ENCODE data around the gene WDR43. TPM values are rescaled to one million over a fixed set of nuclear protein-coding genes. Genes with fewer than 3 reads are reported as not detected.

WDR43 gene
- total RNA-seq, 1 experiment from 2014 or later, result 134 TPM

GRCh38 chr2:28994074-28994473 is 99.6 kb downstream of the WDR43 start:
- ATAC-seq (no peak), DNase-seq (no peak)
- ChIA-PET CTCF (no interaction called here), POLR2A (ENCODE audit: unreplicated experiment) (no interaction called here)
- Histone ChIP-seq H3K9me2 (replicated peaks; ENCODE audit: low read length) (no peaks in the 10 kb centered on the region), H2AFZ (ENCODE audit: low read length) (no peak overlapping the region), H3K36me3 (ENCODE audit: low read depth, low read length) (no peaks in the 10 kb centered on the region), H3K27ac (ENCODE audit: low read length) (no peak overlapping the region), H3K27me3 (ENCODE audit: low read length) (no peaks in the 10 kb centered on the region), H3K4me1 (ENCODE audit: insufficient read depth, low read length) (peaks cover 9% of the 10 kb centered on the region), H3K9me3 (ENCODE audit: low read length) (no peaks in the 10 kb centered on the region), H3K4me3 (ENCODE audit: low read length) (no peak overlapping the region), H3K4me2 (ENCODE audit: low read length) (no peak overlapping the region), H3F3A (ENCODE audit: low read length, unreplicated experiment) (no peaks in the 10 kb centered on the region), H3K9ac (ENCODE audit: low read length) (no peak overlapping the region), H4K20me1 (ENCODE audit: low read length) (no peaks in the 10 kb centered on the region), H3K79me2 (ENCODE audit: low read length) (no peaks in the 10 kb centered on the region)
- no peak for TF ChIP-seq CTCF (conservative IDR thresholded peaks at IDR 0.05; ENCODE audit: low read depth, low read length)
- intact Hi-C loops (cut with micrococcal nuclease), result no loop called here
- no TSS peak for BruUV-seq (replicated peaks)

- H3K27me3 ChIP-seq (ENCODE audit: low read length), result no peaks in the 10 kb centered on the region
- no peaks in the 10 kb centered on the region for H4K20me1 ChIP-seq (ENCODE audit: low read length)
- no TSS peak for BruUV-seq (replicated peaks)
- no peak for DNase-seq
- intact Hi-C loops (cut with micrococcal nuclease), result no loop called here
- H2AFZ ChIP-seq (ENCODE audit: low read length), result no peak overlapping the region
- H3K4me2 ChIP-seq (ENCODE audit: low read length), result no peak overlapping the region
- no peaks in the 10 kb centered on the region for H3K36me3 ChIP-seq (ENCODE audit: low read depth, low read length)
- no peaks in the 10 kb centered on the region for H3F3A ChIP-seq (ENCODE audit: low read length, unreplicated experiment)
- no peaks in the 10 kb centered on the region for H3K79me2 ChIP-seq (ENCODE audit: low read length)
- H3K9me2 ChIP-seq (replicated peaks; ENCODE audit: low read length), result no peaks in the 10 kb centered on the region
- ATAC-seq, result no peak
- ChIA-PET POLR2A (ENCODE audit: unreplicated experiment) (no interaction called here), CTCF (no interaction called here)
- H3K9me3 ChIP-seq (ENCODE audit: low read length), result no peaks in the 10 kb centered on the region
- H3K9ac ChIP-seq (ENCODE audit: low read length), result no peak overlapping the region
- no peak for TF ChIP-seq EZH2phosphoT487 (IDR thresholded peaks at IDR 0.05; ENCODE audit: borderline replicate concordance, low read length)
- no peak for TF ChIP-seq CTCF (conservative IDR thresholded peaks at IDR 0.05; ENCODE audit: low read depth, low read length)
- no peak for TF ChIP-seq EZH2 (IDR thresholded peaks at IDR 0.05; ENCODE audit: low read length, unreplicated experiment)
- H3K27ac ChIP-seq (ENCODE audit: low read length), result no peak overlapping the region
- H3K4me1 ChIP-seq (ENCODE audit: insufficient read depth, low read length), result peaks cover 9% of the 10 kb centered on the region
- H3K4me3 ChIP-seq (ENCODE audit: low read length), result no peak overlapping the region
These were observed 100.2 kb downstream of the WDR43 start for GRCh38 chr2:28994679-28995078.

DNA sequence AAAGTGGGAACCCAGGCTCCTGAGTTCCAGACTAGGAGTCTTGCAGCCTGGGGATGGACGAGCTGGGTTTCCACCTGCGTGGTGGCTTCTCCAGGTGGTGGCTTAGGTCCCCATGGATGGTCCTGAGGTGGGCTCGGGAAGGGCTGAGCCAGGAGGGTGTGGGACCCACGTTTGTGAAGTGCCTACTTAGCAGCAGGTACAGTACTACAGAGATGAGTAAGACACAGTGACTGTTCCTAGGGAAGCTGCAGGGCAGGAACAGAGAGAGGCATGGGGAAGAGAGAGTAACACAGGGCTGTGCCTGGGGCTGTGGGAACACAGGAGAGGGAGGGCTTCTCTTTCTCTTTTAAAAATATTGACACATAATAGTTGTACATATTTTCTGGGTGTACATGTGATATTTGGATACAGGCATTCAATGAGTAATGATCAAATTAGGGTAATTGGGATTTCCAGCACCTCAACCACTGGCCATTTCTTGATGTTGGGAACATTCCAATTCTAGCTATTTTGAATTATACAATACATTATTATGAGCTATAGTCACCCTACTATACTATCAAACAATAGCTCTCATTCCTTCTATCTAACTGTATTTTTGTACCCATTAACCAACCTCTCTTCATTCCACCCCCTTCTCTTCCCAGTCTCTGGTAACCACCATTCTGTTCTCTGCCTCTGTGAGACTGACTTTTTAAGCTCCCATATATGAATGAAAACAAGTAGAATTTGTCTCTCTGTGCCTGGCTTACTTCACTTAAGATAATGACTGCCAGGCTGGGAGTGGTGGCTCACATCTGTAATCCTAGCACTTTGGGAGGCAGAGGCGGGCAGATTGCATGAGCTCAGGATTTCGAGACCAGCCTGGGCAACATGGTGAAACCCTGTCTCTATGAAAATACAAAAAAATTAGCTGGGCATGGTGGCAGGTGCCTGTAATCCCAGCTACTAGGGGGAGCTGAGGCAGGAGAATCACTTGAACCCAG is 101.6 kb downstream of the WDR43 start:
- Histone ChIP-seq H2AFZ (ENCODE audit: low read length) (no peak overlapping the region), H4K20me1 (ENCODE audit: low read length) (no peaks in the 10 kb centered on the region), H3K9me2 (replicated peaks; ENCODE audit: low read length) (no peaks in the 10 kb centered on the region), H3F3A (ENCODE audit: low read length, unreplicated experiment) (no peaks in the 10 kb centered on the region), H3K9me3 (ENCODE audit: low read length) (no peaks in the 10 kb centered on the region), H3K4me1 (ENCODE audit: insufficient read depth, low read length) (peaks cover 9% of the 10 kb centered on the region), H3K79me2 (ENCODE audit: low read length) (no peaks in the 10 kb centered on the region), H3K4me2 (ENCODE audit: low read length) (no peak overlapping the region), H3K27ac (ENCODE audit: low read length) (no peak overlapping the region), H3K9ac (ENCODE audit: low read length) (no peak overlapping the region), H3K4me3 (ENCODE audit: low read length) (no peak overlapping the region), H3K27me3 (ENCODE audit: low read length) (no peaks in the 10 kb centered on the region), H3K36me3 (ENCODE audit: low read depth, low read length) (no peaks in the 10 kb centered on the region)
- CTCF ChIA-PET, result no interaction called here
- no TSS peak for BruUV-seq (replicated peaks)
- DNase-seq (no peak), ATAC-seq (no peak)
- POLR2A ChIA-PET (ENCODE audit: unreplicated experiment), result no interaction called here
- TF ChIP-seq CTCF (conservative IDR thresholded peaks at IDR 0.05; ENCODE audit: low read depth, low read length), result no peak
- TF ChIP-seq EZH2 (IDR thresholded peaks at IDR 0.05; ENCODE audit: low read length, unreplicated experiment), result no peak
- TF ChIP-seq EZH2phosphoT487 (IDR thresholded peaks at IDR 0.05; ENCODE audit: borderline replicate concordance, low read length), result no peak
- intact Hi-C loops (cut with micrococcal nuclease), result no loop called here

Measured in PC-3 (cell line).